NCI-H446 treated with DMSO at 0.1 percent for 48 hours (cell line): ENCODE results near the gene GNG7.
"Not testable (repeated sequence)": the region's sequence is repeated elsewhere in the genome, so short reads cannot be mapped to it uniquely, and the experiment has no call there.

Source experiments
- DNase-seq: peaks from one replicate; lab custom pipeline; 2025; lab: John Stamatoyannopoulos, UW

Gene GNG7

GRCh38 chr19:2619076-2619475 lies 83.4 kb downstream of the GNG7 start:
- DNase-seq, result no peak

- no peak for DNase-seq
These were observed 83.9 kb downstream of the GNG7 start for GRCh38 chr19:2618611-2619010.

GRCh38 chr19:2617393-2618165 lies 84.9 kb downstream of the GNG7 start:
- no peak for DNase-seq

- DNase-seq, result no peak
These were observed 85.6 kb downstream of the GNG7 start for GRCh38 chr19:2616741-2617392.

- DNase-seq, result no peak
These were observed 86.7 kb downstream of the GNG7 start for GRCh38 chr19:2615782-2616181.

GRCh38 chr19:2613507-2614295 lies 88.8 kb downstream of the GNG7 start:
- no peak for DNase-seq

GRCh38 chr19:2612619-2613249 lies 89.8 kb downstream of the GNG7 start:
- no peak for DNase-seq

GRCh38 chr19:2611483-2612464 lies 90.7 kb downstream of the GNG7 start:
- DNase-seq, result no peak

- no peak for DNase-seq
These were observed 91.6 kb downstream of the GNG7 start for GRCh38 chr19:2610637-2611482.

- no peak for DNase-seq
These were observed 92.9 kb downstream of the GNG7 start for GRCh38 chr19:2609389-2610116.

- not testable (repeated sequence) for DNase-seq
These were observed 93.5 kb downstream of the GNG7 start for GRCh38 chr19:2609034-2609388.

GRCh38 chr19:2608602-2608922 lies 93.9 kb downstream of the GNG7 start:
- DNase-seq, result no peak

GRCh38 chr19:2607712-2608601 lies 94.5 kb downstream of the GNG7 start:
- no peak for DNase-seq

GRCh38 chr19:2606774-2607173 lies 95.7 kb downstream of the GNG7 start:
- not testable (repeated sequence) for DNase-seq

- not testable (repeated sequence) for DNase-seq
These were observed 96.6 kb downstream of the GNG7 start for GRCh38 chr19:2605889-2606288.

GRCh38 chr19:2604747-2605329 lies 97.7 kb downstream of the GNG7 start:
- no peak for DNase-seq

- DNase-seq, result no peak
These were observed 99.2 kb downstream of the GNG7 start for GRCh38 chr19:2603334-2603733.
